WTC11 (cell line): ENCODE data around the gene CDK11B. TPM values are rescaled to one million over a fixed set of nuclear protein-coding genes. Genes with fewer than 3 reads are reported as not detected.

ENCODE experiments used
- ATAC-seq: fragments of 200-7000 bp; cut with Tn5 transposase; 2 replicates; pipeline ENCODE4 v1.10.0; 2021; ENCODE audit warnings: mild to moderate bottlenecking, moderate library complexity
- CTCF ChIA-PET: fragments of 300-600 bp; sonication (Branson Sonifier 250); formaldehyde crosslinking; loops from one replicate; lab custom pipeline; 2021; ENCODE audit warnings: antibody characterized with exemption; lab: Charles Lee
- POLR2A ChIA-PET: fragments of 350-600 bp; sonication (Branson Sonifier 250); formaldehyde crosslinking; loops from one replicate; lab custom pipeline; 2021; ENCODE audit warnings: antibody characterized with exemption; lab: Charles Lee
- DNase-seq: peaks from one replicate; pipeline ENCODE4 v3.0.0; 2021; ENCODE audit warnings: low spot score
- H3K27ac Mint-ChIP-seq: 2 replicates; pipeline ENCODE4 v1.8.0; 2021; ENCODE audit warnings: mixed read lengths
- H3K27me3 Mint-ChIP-seq: 2 replicates; pipeline ENCODE4 v1.8.0; 2021; ENCODE audit warnings: low read depth, mild to moderate bottlenecking, moderate library complexity, mixed read lengths
- H3K36me3 Mint-ChIP-seq: 2 replicates; pipeline ENCODE4 v1.8.0; 2021; ENCODE audit warnings: mixed read lengths
- H3K4me1 Mint-ChIP-seq: 2 replicates; pipeline ENCODE4 v1.8.0; 2022; ENCODE audit warnings: mixed read lengths
- H3K4me3 Mint-ChIP-seq: 2 replicates; pipeline ENCODE4 v1.8.0; 2021; ENCODE audit warnings: mild to moderate bottlenecking, moderate library complexity, mixed read lengths
- H3K9me3 Mint-ChIP-seq: 2 replicates; pipeline ENCODE4 v1.8.0; 2021; ENCODE audit warnings: mixed read lengths
- AR ChIP-seq: fragments of 250-450 bp; sonication (Bioruptor Pico); IDR thresholded peaks from 2 replicates; pipeline ENCODE4 v1.9.0; 2021; ENCODE audit warnings: mild to moderate bottlenecking
- CREB1 ChIP-seq: sonication (generic); formaldehyde crosslinking; IDR thresholded peaks from 2 replicates; pipeline ENCODE4 v1.8.0; 2023; ENCODE audit warnings: mild to moderate bottlenecking, missing genetic modification reagents
- E2F4 ChIP-seq: sonication (generic); formaldehyde crosslinking; IDR thresholded peaks from 2 replicates; pipeline ENCODE4 v1.8.1; 2022; ENCODE audit warnings: low read depth, mild to moderate bottlenecking, moderate library complexity, missing genetic modification reagents, borderline replicate concordance
- ESRRA ChIP-seq: sonication (generic); formaldehyde crosslinking; IDR thresholded peaks from 2 replicates; pipeline ENCODE4 v1.8.1; 2022; ENCODE audit warnings: mild to moderate bottlenecking, missing genetic modification reagents, borderline replicate concordance
- MLX ChIP-seq: sonication (generic); formaldehyde crosslinking; IDR thresholded peaks from 2 replicates; pipeline ENCODE4 v1.8.1; 2023; ENCODE audit warnings: mild to moderate bottlenecking, missing genetic modification reagents, moderate library complexity
- NFE2L1 ChIP-seq: sonication (generic); formaldehyde crosslinking; IDR thresholded peaks from 2 replicates; pipeline ENCODE4 v1.8.1; 2023; ENCODE audit warnings: missing genetic modification reagents
- NR1H2 ChIP-seq: sonication (generic); formaldehyde crosslinking; IDR thresholded peaks from 2 replicates; pipeline ENCODE4 v1.9.0; 2021; ENCODE audit warnings: mild to moderate bottlenecking, moderate library complexity, missing genetic modification reagents
- OVOL2 ChIP-seq: fragments of 250-450 bp; sonication (Bioruptor Pico); IDR thresholded peaks from 2 replicates; pipeline ENCODE4 v1.9.0; 2021; ENCODE audit warnings: mild to moderate bottlenecking, borderline replicate concordance
- ZBTB21 ChIP-seq: sonication (generic); formaldehyde crosslinking; IDR thresholded peaks from 2 replicates; pipeline ENCODE4 v1.8.1; 2023; ENCODE audit warnings: mild to moderate bottlenecking, missing genetic modification reagents, borderline replicate concordance
- ZNF416 ChIP-seq: fragments of 250-450 bp; sonication (Bioruptor Pico); IDR thresholded peaks from 2 replicates; pipeline ENCODE4 v1.9.0; 2021; ENCODE audit warnings: mild to moderate bottlenecking, inconsistent platforms
- ZNF425 ChIP-seq: fragments of 250-450 bp; sonication (Bioruptor Pico); conservative IDR thresholded peaks from 2 replicates; pipeline ENCODE4 v1.9.0; 2021; ENCODE audit warnings: mild to moderate bottlenecking
- ZNF512 ChIP-seq: sonication (generic); formaldehyde crosslinking; IDR thresholded peaks from 2 replicates; pipeline ENCODE4 v1.8.1; 2022; ENCODE audit warnings: missing genetic modification reagents, borderline replicate concordance
- total RNA-seq: library from RNA; stranded (reverse); gene quantifications from 3 replicates; pipeline ENCODE4 v1.2.3, GENCODE V29; 2021

The CDK11B gene
- total RNA-seq, 1 experiment from 2014 or later: 41.2 TPM

- TF ChIP-seq E2F4 (CRISPR knock-in tag) (no peak), CREB1 (CRISPR knock-in tag) (no peak), NR1H2 (CRISPR knock-in tag) (no peak), ZNF512 (CRISPR knock-in tag) (no peak), MLX (CRISPR knock-in tag) (no peak), ZNF416 (CRISPR knock-in tag) (no peak), AR (CRISPR knock-in tag) (no peak), ZNF425 (no peak), NFE2L1 (no peak), OVOL2 (CRISPR knock-in tag) (no peak), ZBTB21 (CRISPR knock-in tag) (no peak)
Observed at GRCh38 chr1:1622788-1623094, 36.1 kb downstream of the CDK11B start (continued).

GRCh38 chr1:1622010-1622787 lies 36.6 kb downstream of the CDK11B start:
- Mint-ChIP-seq H3K36me3 (no peaks in the 10 kb centered on the region), H3K9me3 (no peaks in the 10 kb centered on the region), H3K27me3 (no peaks in the 10 kb centered on the region), H3K4me1 (no peaks in the 10 kb centered on the region), H3K27ac (no peak overlapping the region; the same call in 1 of the 2 replicates), H3K4me3 (no peak overlapping the region)
- no peak for TF ChIP-seq ESRRA (CRISPR knock-in tag)
- POLR2A ChIA-PET: no interaction called here
- DNase-seq (no peak), ATAC-seq (no peak)
- CTCF ChIA-PET: interaction anchor here (4.4 kb wide), 1 partner anchor 7 kb away, joined by 30 read pairs; no protein-coding TSS in a partner anchor
